Stimulated activated CD8-positive, alpha-beta memory T cell treated with anti-CD3 and anti-CD28 coated beads, Interleukin-7, amount 100 ng/mL, for 4 hours (primary cell): ENCODE measurements around the gene TPPP3.

Source experiments
- DNase-seq, 2 donors: peaks; one replicate each; pipeline ENCODE4 v3.0.0-alpha.2; 2020; ENCODE audit warnings: low read depth in 2 of 2

The TPPP3 gene

DNA sequence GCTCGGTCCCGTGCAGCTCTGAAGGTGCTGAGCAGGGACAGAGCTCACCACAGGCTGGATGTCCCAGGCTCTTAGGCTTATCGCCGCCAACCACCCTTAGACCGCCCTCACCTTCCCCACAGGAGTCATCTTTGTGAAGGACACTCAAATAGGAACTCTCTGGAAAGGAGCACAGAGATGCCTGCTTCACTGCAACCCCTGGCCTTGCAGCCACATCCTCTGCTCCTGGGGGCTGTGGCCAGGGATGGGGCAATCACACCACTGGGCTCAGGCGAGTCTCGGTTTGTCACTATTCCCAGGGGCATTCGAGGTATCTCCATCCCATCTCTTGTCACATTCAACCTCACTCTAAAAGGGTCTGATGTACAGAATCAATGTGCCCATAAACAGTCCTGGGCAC is 12.0 kb upstream of the TPPP3 start:
- no peak for DNase-seq

DNA sequence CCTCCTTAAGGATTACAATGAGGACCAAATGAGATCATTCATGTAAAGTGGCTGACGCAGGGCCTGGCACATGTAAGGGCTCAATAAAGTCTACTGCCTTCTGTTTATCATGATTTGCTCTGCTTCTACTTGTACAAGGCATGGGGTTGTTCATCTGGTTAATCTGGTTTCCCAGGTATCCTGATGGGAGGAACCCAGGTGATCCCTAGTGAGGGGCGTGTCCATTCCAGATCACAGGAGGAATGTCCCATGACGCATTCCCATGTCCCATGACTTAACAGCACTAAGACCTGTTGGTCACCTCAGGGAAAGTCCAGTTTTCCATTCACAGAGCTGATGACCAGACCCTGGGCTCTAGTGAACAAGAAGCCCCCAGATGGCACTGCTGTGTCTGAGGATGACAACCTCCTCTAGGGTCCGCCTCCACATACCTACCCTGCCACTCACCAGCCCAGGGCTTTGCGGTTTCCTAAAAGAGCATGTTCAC is 11.5 kb upstream of the TPPP3 start:
- DNase-seq, result no peak

DNA sequence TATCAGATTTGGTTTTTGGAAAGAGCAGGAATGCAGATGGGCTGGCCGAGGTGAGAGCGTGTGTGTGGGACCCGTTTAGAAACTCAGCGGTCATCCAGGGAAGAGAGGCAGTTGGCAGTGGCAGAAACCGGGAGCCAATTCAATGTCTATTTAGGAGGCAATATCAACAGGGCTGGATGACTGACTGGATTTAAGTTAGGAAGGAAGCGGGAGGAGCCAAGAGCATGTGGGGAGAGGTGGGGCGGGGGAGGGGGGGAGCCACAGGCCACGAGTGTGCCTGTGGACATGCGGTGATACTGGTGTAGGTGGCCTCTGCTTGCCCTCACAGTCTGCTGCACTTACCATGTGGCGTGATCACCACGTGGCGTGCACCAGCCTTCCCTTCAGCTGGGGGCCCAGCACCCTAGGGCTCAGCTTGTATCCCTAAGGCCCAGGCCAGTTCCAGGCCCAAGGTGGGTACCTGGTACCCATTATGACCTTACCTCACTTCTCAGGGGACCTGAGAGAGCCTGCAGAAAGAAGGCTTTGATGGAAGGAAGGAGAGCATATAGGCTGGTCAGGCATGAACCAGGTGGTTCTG is 10.8 kb upstream of the TPPP3 start:
- DNase-seq, result no peak

DNA sequence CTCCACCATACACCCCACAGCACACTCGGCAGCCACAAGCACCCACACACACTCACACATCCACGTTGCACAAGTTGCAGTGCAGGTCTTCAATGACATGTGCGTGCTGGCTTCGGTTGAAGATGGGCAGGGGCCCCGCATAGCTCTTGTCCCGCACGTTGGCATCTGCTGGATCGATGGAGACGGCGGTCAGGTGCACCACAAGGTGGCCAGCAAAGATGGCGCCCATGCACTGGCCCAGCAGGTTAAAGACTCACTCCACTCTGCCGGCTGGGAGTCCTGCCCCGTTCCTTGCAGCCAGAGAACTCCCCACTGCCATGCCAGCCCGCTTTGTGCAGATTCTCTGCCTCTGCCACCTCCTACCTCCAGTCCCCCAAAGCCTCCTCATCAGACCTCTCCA is 7.6 kb upstream of the TPPP3 start:
- no peak for DNase-seq

DNA sequence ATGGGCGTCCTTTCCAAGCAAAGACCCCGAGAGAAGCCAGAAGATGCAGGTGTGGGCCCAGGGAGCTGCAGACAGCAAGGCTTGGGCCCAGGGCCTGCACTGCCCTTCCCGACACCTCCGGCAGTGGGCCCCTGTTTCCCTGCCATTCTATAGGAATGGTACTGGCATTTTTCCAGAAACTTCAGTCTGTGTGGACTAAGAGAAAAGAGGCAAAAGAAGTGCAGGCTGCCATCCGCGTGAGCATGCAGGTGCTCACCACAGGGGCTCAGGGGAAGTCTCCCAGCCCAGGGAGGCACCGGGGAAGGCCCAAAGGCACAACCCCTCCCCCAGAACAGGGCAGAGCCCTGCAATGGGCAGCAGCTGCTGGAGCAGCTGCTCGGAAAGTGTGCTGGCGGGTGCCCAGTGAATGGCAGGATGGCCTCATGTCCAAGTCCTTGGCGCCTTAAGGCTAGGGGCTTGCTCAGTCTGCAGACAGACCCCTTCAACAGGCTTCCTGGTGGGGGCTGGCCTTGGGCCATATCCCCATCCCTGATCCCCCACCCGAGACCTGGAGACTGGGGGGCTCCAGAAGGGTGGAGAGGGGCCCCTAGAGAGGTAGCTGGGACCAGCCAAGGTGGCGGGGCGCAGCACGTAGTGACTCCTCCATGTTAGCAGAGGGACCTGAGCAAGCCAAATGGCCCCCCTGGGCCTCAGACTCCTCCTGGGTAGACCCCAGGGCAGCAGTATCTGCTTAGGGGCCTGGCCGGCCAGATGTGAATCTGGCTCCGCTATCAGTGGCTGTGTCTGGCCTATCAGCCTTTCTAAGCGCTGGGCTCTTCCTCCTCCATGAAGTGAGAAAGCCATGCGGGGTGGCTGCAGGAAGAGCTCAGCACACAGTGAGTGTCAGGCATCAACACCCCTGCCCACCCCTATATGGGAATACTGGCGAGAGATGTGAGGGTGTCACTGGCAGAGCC is 6.7 kb upstream of the TPPP3 start:
- DNase-seq, result no peak

DNA sequence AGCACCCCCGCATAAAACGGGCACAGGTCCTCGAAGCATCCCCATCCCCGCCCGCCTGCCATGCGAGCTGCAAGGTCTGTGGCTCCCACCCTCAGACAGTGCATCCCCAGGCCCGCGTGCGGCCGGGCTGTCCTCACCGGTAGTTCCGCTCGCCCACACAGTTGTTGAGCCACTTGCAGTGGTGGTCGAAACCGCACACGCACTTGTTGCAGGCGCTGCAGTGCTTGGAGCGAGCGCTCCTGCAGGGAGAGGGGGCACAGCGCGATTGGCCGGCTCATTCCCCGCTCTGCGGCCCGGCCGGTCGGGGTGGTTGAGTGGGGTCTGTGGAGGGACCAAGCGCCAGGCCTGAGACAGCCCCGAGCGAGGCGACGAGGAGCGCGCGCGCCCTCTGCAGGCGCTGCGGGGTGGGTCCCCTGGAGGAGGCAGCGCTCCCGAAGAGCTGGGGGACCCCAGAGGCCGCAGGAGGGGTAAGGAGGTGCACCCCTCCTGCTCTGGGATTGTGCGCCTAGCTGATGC is 6.0 kb upstream of the TPPP3 start:
- no peak for DNase-seq

DNA sequence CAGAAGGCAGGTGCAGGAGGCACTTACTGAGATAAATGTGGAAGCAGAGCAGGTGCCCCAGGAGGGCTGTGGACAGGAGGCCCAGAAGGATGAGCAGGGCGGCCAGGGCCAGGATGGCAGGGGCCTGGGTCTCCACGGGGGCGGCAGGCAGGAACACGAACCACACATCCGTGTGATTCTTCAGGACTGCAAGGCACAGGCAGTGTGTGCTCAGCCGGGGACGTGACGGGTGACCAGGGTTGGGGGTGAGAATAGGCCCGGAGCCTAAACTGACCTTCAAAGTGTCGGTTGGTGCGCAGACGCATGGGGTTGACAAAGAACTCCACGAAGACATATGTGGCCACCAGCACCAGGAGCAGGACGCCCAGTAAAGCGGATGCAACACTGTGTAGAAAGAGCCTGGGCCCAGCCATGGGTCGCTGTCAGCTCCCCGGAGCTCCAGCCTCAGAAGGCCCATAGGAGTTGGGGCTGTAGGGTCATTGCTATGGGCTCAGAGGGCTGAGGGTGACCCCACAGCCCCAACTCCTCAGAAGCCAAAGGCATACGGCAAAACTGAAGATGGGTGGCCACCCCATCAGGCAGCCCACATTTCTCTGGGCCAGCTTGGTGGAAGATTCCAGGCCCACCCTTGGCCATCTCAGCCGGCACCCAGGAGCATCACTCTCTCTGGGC is 5.4 kb upstream of the TPPP3 start:
- DNase-seq, result no peak

DNA sequence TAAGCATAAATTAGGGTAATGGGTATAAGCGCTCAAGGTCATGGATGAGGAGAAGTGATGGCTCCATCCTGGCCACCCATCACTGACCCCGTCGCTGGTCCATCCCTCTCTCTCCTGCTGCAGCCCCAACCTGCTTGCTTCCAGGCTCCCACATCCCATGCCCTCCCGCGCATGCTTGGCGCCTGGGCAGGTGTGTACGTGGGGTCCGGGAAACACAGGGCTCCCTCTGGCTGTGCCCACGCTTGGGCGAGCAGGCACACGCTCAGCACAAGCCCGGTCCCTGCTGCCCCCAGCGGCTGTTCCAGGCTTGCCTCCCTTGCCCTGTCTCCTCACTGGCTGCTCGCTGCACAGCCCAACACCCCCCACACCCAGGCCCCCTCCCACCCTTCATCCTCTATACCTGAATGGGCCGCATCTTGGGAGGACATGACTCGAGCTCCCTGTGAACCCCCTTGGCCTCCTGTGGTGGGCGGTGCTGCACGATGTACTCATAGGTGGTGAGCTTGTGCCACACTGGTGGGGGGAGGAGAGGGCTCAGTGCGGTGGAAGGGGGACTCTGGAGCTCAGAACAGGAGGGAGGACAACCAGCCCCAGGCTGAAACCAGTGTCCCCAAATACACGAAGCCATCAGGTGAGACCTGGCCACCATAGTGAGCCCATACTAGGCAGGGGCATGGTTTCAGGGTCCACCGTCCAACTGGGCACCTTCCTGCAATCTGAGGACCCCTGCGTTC is 4.7 kb upstream of the TPPP3 start:
- no peak for DNase-seq

DNA sequence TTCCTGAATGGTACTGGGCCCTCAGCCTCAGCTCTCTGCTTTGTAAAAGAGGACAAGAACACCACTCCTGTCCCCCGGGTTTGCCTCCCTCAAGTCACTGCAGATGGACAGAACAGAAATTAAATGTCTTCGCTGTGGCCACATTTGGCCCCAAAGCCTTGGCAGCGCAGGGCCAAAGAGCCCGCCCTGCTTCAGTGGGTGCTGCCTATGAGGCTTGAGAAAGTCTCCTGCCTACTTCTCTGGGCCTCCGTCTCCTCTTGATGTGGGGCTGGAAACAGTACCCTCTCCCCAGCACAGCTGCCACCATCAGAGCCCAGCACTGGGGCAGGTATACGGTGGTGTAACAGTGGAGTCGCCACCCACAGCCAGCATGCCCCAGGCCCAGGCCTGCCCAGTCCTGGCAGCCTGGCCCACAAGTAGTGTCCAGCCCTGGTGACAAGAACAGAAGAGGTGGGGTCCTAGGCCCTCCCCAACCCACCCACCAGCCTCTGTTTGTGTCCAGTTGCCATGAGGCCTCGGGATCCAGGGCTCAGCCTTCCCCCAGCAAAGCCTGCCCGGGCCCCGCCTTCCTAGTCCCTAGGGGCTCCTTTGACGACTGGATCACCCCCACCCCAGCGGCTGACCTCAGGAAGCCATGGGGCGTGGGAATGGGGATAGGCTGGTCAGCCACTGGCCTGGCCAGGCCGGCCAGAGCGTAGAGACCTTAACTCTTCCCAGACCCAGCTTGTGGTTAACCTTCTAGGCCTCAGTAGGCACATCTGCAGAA is 3.9 kb upstream of the TPPP3 start:
- no peak for DNase-seq

DNA sequence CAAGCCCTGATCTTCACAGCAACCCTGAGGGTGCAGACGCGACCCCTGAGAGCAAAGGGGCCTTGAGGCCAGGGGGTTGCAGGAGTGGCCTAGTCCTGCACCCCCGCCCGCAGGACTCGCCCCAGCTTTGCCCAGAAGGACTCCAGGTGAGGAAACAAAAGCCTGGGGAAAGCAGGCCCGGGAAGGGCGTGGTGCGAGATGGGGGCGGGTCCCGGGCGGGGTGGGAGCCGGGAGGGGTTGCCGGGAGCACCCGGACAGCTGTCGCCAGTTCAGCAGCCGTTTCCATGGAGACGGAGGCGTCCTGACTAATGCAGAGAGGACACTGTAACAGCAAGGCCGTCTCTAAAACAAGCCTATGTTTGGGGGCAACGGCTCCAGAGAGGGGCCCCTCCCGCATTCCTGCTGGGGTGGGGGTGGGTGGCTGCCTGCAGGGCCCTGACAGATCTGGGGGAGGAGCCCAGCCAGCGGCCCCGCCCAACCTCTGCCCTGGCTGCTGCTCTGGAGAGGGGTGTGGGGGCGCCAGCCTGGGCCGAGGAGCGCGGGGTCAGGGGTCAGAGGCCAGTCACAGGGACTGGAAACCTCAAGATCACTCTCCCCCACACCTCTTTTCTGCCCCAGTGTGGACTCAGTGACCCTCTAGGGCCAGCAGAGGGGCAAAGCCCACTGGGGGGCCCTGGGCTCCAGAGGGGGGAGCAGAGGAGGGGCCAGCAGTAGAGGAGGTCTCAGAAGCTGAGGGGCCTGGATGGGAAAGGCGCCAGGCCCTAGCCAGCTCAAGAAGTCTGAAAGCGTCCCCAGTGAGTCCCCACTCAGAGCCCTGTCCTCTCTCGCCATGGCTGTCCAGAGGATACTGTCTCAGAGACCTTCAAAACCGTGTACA is 3.1 kb upstream of the TPPP3 start:
- no peak for DNase-seq

DNA sequence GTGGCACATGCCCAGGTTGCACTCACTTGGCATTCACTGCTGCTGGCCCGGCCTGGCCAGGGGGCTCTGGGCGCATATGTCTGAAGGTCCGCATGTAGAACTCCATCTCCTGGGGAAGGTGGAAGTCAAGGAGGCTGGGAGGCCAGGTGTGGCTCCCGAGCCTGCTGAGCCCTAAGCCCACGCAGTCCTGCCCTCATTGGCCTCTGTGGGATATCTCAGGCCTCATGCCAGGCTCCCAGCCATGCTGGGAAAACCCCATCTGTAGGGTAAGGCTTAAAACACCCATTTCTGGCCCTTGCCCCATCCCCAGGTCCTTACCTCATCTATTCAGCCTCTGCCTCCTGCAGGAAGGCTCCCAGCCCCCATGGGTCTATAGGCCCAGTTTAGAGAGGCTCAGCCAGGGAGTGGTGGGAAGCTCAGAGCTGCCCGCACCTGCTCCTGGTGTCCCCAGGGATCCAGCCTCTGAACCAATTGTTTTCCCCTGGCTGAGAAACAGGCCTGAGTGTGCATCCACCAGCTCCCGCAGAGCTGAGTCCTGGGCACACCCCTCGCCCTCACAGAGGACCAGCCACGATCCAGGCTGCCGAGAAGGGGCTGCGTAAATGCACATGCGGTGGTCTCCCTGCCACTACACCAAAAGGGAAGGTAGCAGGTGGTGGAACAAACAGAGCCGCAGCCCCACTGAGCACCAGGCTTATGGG is 2.3 kb upstream of the TPPP3 start:
- DNase-seq, result no peak

DNA sequence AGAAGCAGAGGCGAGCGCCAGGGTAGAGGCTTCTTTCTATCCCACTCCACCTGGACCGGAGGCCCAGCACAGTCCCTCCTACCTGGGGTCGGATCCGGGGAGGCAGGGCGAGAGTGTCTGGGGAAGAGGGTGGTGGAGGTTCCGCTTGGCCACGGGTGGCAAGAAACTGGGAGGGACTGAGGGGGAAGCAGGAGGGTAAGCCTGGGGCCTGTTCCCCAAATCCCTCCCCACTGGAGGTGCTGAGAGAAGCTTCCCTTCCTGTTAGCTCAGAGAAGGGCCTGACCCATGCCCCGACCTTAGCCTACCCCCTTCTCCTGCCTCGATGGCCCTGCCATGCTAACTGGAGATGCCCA is 1.8 kb upstream of the TPPP3 start:
- no peak for DNase-seq

DNA sequence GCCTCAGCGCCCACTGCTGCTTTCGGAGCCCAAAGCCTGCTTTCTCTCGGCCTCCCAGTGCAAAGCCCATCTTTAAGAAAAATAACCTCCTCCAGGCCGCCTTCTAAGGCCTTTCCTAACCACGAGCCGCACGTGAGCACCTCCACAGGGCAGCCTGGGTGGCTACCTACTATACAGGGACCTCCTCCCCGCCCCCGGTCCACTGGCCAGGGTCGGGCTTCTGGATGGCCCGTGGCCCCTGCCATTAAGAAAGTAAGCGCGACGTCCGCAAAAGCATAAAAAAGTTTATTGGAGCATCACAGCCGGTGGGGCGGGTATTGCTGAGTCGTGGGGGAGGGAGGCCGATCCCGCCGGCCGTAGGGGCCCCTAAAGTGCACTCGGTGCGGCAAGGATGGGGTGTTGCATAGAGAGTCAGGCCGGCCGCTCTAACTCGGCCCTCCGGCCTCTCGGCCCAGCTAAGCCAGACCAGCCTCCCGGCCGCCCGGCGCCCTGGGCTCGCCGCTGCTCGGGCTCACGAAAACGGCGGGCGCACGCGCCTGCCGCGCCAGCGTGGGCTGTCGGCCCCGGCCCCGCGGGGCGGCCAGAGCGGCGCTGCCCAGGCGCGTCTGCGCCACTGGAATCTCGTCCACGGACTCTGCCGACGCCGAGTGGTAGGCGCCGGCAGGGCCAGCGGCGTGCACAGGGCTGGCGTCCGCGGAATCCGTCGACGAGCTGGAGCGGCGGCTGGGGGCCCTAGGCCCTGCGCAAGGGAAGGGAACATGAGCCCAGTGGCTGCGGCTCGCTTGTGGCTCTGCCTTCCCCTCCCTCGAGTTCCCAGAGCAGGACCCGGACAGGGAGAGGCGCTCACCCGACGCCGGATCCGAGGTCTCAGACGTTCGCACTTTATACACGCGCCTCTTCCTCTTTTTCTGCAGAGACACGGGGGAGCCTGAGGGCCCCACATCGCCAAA is 1.1 kb upstream of the TPPP3 start:
- no peak for DNase-seq

DNA sequence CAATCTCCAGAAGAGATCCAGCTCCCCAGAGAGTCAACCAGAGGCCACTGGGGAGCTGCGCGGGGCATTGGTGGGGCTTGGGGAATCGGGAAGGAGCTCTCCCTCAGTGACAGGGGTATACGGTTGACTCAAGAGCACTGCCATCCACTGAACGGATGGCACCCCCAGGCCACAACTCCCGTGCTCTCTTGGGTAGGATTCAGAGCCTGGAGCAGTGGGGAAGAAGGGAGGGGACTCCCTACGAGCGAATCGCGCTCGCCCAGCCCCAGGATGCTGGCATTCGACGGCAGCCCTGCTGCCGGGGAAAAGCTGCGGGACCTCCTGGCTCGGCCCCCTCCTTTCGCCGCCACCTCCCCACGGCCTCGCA is 473 bp upstream of the TPPP3 start:
- DNase-seq, result no peak

DNA sequence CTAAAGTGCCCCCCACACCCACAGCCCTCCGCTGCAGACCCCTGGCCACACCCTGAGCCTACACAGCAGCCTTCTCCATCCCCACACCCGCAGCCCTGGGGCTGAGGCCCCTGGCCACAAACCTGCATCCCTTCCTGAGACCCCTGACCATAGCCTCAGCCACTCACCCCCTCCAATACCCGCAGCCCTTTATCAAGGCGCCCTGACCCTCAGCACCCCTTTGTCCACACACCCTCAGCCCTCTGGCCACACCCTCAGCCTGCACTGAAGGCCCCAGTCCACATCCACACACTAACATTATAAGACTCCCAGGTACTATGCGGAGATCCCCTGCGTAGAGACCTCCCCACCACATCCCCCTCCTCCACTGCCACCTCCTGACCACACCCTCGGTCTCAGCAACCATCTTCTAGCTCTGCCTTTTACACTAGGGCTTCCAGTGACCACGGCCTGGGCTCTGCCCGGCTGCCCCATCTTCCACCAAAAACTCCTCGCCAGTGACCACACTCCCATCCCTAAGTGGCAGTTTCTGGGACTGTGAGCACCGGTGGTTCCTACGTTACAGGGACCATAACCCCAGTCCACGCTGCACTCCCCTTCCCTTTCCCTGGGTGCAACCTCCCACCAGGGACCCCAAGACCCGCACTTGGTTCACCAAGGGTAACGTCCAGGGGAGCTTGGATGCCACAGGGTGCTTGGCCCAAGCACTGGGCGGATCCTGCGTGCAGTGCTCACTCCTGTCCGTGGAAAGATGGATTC is 818 bp downstream of the TPPP3 start:
- DNase-seq, result no peak

DNA sequence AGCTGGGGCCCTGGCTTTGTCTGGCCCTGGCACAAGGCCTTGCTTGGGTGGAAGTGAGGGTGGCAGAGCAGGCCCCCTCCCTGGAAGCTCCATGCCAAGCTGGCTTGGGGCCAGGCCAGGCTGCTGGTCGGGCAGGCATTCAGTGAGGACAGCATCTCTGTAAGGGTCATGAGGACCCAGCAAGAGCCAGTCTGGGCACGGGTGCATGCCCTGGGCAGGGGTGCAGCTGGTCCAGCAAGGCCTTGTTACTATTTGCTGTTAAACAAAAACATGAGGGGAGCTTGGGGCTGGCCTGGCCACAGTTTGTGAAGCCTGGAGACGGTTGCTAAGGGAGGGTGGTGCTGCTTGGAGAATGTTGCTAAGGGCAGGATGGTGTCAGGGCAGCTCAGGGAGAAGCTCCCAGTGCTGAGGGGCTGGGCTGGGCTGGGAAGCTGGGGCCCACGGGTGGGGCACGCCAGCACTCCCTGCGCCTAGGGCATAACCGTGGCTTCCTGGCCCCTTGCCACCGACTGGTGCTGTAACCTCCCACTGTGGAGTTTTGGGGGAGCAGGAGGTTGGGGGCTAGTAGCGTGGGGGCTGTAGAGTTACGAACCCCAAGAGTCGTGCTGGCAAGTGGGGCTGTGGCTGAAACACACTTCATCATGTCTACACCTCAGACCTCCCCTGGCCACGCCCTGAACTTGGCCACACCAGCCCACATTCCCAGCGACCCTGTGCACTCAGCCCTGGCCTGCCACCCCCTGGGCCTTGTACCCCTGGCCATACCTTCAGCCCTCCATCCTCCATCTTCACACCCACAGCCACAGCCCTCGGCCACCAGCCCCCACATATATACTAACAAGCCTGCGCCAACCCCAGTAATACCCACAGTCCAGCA is 1.6 kb downstream of the TPPP3 start:
- no peak for DNase-seq
